HepG2 (cell line): ENCODE results near the gene TOM1L2. TPM values are rescaled to one million over a fixed set of nuclear protein-coding genes. Genes with fewer than 3 reads are reported as not detected.
A peak's percentile ranks its signal among the peaks of the same experiment; 100 is the strongest.

Experiments used
- ASH2L ChIP-seq: fragments of 300-600, 200-600 bp; sonication (generic); IDR thresholded peaks from 2 replicates; pipeline ENCODE4 v1.7.0; 2017; ENCODE audit warnings: low read depth, mild to moderate bottlenecking, moderate library complexity, mixed read lengths, low read length; ENCODE audit not compliant: insufficient read length
- ELF3 ChIP-seq: IDR thresholded peaks from 2 replicates; pipeline ENCODE4 v1.6.1; 2016; ENCODE audit warnings: missing genetic modification reagents, missing compliant biosample characterization
- HOXA3 ChIP-seq: sonication (generic); formaldehyde crosslinking; IDR thresholded peaks from 2 replicates; pipeline ENCODE4 v1.5.0; 2020; ENCODE audit warnings: missing genetic modification reagents
- MLLT10 ChIP-seq: sonication (generic); formaldehyde crosslinking; IDR thresholded peaks from 2 replicates; pipeline ENCODE4 v1.4.0; 2020; ENCODE audit warnings: missing genetic modification reagents
- REPIN1 ChIP-seq: sonication (generic); formaldehyde crosslinking; IDR thresholded peaks from 2 replicates; pipeline ENCODE4 v1.8.0; 2022; ENCODE audit warnings: missing genetic modification reagents, low read depth, mild to moderate bottlenecking, borderline replicate concordance
- RFXANK ChIP-seq: IDR thresholded peaks from 2 replicates; pipeline ENCODE4 v1.6.1; 2016
- SCMH1 ChIP-seq: sonication (generic); formaldehyde crosslinking; IDR thresholded peaks from 2 replicates; pipeline ENCODE4 v1.9.0; 2021; ENCODE audit warnings: missing genetic modification reagents, mild to moderate bottlenecking, borderline replicate concordance
- ZBTB8A ChIP-seq: sonication (generic); formaldehyde crosslinking; IDR thresholded peaks from 2 replicates; pipeline ENCODE4 v1.4.0; 2020; ENCODE audit warnings: mild to moderate bottlenecking, low read depth, missing genetic modification reagents, borderline replicate concordance
- ZFP90 ChIP-seq: sonication (generic); formaldehyde crosslinking; IDR thresholded peaks from 2 replicates; pipeline ENCODE4 v1.8.0; 2022; ENCODE audit warnings: missing genetic modification reagents, mild to moderate bottlenecking, inconsistent platforms, borderline replicate concordance
- ZFYVE20 ChIP-seq: sonication (generic); formaldehyde crosslinking; IDR thresholded peaks from 2 replicates; pipeline ENCODE4 v1.8.0; 2023; ENCODE audit warnings: low read depth, mild to moderate bottlenecking, moderate library complexity, missing genetic modification reagents, borderline replicate concordance
- ZNF331 ChIP-seq: sonication (generic); formaldehyde crosslinking; IDR thresholded peaks from 2 replicates; pipeline ENCODE4 v1.4.0; 2020; ENCODE audit warnings: missing genetic modification reagents
- ZNF687 ChIP-seq: sonication (generic); formaldehyde crosslinking; IDR thresholded peaks from 2 replicates; pipeline ENCODE4 v1.5.1; 2020; ENCODE audit warnings: mild to moderate bottlenecking, missing genetic modification reagents, moderate library complexity
- polyA plus RNA-seq, 8 experiments: library from polyadenylated mRNA; depleted of rRNA in 3 of 8; stranded (reverse) in 7 of 8; unstranded in 1 of 8; fragments of >200 nt; fragmentation: Illumina TruSeq in 4 of 8; extraction: Trizol in 4 of 8; gene quantifications; 2 replicates each; pipeline versions ENCODE4 v1.2.1 to v1.2.3, GENCODE V29; 2011 to 2016; ENCODE audit warnings: low read depth in 4 of 8, missing spikeins in 1 of 8, mixed read lengths in 1 of 8; ENCODE audit not compliant: insufficient read depth in 1 of 8
- total RNA-seq, 5 experiments: library from RNA; depleted of rRNA; stranded (reverse); fragments of >200 nt; fragmentation: Illumina TruSeq; extraction: Trizol; gene quantifications; 2 replicates each; pipeline ENCODE4 v1.2.3, GENCODE V29; 2016; ENCODE audit warnings: low read depth in 1 of 5
- TF ChIP-seq, protein P1 (sequence below): sonication (generic); formaldehyde crosslinking; IDR thresholded peaks from 2 replicates; pipeline ENCODE4 v1.5.0; 2020; ENCODE audit warnings: missing genetic modification reagents
- TF ChIP-seq, protein P2 (sequence below): sonication (generic); formaldehyde crosslinking; IDR thresholded peaks from 2 replicates; pipeline ENCODE4 v1.8.0; 2022; ENCODE audit warnings: mild to moderate bottlenecking, missing genetic modification reagents, moderate library complexity
- TF ChIP-seq, protein P3 (sequence below): sonication (generic); formaldehyde crosslinking; conservative IDR thresholded peaks from 2 replicates; pipeline ENCODE4 v1.8.0; 2022; ENCODE audit warnings: mild to moderate bottlenecking, moderate library complexity, missing genetic modification reagents

TOM1L2 gene
- total and polyA plus RNA-seq, 2 of the 13 experiments (the other 11 are each of a cell fraction or from before 2014, with no cell fraction given): 4.7 to 7.4 TPM

- TF ChIP-seq SCMH1 (CRISPR knock-in tag) (no peak), REPIN1 (CRISPR knock-in tag) (no peak; the same call in 1 of the 2 replicates), ASH2L (peak; percentile 51), ELF3 (CRISPR knock-in tag) (no peak; the same call in none of the 2 replicates), RFXANK (CRISPR knock-in tag) (no peak), ZFP90 (CRISPR knock-in tag) (no peak; the same call in 1 of the 2 replicates), ZNF687 (CRISPR knock-in tag) (peak; percentile 95), ZBTB8A (CRISPR knock-in tag) (no peak), MLLT10 (CRISPR knock-in tag) (no peak), HOXA3 (CRISPR knock-in tag) (peak; percentile 60; the same call in 1 of the 2 replicates), ZNF331 (CRISPR knock-in tag) (peak; percentile 15; the same call in 1 of the 2 replicates), ZFYVE20 (CRISPR knock-in tag) (no peak)
- TF ChIP-seq, protein P1, sequence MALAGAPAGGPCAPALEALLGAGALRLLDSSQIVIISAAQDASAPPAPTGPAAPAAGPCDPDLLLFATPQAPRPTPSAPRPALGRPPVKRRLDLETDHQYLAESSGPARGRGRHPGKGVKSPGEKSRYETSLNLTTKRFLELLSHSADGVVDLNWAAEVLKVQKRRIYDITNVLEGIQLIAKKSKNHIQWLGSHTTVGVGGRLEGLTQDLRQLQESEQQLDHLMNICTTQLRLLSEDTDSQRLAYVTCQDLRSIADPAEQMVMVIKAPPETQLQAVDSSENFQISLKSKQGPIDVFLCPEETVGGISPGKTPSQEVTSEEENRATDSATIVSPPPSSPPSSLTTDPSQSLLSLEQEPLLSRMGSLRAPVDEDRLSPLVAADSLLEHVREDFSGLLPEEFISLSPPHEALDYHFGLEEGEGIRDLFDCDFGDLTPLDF (CRISPR knock-in tag): no peak
- TF ChIP-seq, protein P2, sequence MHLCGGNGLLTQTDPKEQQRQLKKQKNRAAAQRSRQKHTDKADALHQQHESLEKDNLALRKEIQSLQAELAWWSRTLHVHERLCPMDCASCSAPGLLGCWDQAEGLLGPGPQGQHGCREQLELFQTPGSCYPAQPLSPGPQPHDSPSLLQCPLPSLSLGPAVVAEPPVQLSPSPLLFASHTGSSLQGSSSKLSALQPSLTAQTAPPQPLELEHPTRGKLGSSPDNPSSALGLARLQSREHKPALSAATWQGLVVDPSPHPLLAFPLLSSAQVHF (CRISPR knock-in tag): peak; percentile 78; the same call in 1 of the 2 replicates
- TF ChIP-seq, protein P3, sequence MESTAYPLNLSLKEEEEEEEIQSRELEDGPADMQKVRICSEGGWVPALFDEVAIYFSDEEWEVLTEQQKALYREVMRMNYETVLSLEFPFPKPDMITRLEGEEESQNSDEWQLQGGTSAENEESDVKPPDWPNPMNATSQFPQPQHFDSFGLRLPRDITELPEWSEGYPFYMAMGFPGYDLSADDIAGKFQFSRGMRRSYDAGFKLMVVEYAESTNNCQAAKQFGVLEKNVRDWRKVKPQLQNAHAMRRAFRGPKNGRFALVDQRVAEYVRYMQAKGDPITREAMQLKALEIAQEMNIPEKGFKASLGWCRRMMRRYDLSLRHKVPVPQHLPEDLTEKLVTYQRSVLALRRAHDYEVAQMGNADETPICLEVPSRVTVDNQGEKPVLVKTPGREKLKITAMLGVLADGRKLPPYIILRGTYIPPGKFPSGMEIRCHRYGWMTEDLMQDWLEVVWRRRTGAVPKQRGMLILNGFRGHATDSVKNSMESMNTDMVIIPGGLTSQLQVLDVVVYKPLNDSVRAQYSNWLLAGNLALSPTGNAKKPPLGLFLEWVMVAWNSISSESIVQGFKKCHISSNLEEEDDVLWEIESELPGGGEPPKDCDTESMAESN (CRISPR knock-in tag): no peak
Observed at GRCh38 chr17:17839791-17840707, 132.2 kb downstream of the TOM1L2 start (continued).
